Activated CD4-positive, alpha-beta T cell treated with anti-CD3 and anti-CD28 coated beads, Interleukin-2, Interleukin-6, amounts not matched to agents 100 ng/mL and 50 ng/mL, durations not matched to agents 16 hours and 8 hours (primary cell): ENCODE results near the gene PDZRN3.

ENCODE experiments used
- DNase-seq: peaks from one replicate; pipeline ENCODE4 v3.0.0-alpha.2; 2020

The PDZRN3 gene

GRCh38 chr3:73379465-73379864 is 245.3 kb downstream of the PDZRN3 start:
- no peak for DNase-seq

DNA sequence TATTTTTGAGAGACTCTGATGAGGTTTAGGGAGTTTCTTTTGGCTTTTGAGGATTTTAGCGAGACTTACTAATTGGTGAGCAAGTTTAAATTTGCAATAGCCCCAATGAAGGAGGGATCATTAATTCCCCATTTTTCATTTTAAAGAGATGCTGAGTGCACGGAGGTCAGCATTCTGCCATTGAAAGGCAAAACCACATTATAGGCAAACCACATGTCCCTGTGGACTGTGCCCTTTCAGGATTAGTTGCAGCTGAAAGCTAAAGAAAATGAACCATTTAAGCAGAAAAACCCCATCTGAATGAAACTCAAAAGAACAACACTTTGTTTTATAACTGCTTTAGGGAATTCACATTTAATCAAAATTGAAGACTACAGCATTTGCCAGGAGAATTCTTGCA is 246.5 kb downstream of the PDZRN3 start:
- DNase-seq: no peak

- no peak for DNase-seq
These were observed 258.9 kb downstream of the PDZRN3 start for GRCh38 chr3:73365756-73366397.

DNA sequence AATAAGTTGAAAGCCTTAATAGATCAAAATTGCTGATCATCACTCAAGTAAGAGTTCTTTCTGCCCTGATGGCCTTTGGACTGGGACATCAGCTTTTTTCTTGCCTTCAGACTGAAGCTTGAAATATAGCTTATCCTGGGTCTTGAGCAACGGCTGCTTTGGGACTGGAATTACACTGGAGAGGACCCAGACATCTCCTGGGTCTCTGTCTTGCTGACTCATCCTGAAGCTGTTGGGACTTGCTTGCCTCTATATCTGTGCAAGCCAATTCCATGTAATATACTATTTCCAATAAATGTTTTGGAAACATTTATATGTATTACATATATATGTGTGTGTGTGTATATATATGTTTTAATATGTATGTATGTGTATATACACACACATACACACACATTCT is 260.2 kb downstream of the PDZRN3 start:
- DNase-seq: no peak

DNA sequence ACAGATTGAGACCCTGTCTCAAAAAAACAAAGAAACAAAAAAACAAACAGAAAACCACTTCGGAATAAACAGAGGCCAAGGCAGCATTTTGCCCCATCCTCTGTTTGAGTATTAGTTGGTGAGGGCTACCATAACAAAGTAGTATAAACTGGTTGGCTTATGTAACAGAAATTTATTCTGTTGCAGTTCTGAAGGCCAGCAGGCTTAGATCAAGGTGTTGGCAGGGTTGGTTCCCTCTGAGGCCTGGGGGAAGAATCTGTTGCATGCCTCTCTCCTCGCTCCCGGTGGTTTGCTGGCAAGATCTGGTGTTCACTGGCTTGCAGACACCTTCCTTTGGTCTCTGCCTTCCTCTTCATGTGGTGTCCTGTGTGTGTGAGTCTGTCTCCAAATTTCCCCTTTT is 261.6 kb downstream of the PDZRN3 start:
- DNase-seq: no peak

DNA sequence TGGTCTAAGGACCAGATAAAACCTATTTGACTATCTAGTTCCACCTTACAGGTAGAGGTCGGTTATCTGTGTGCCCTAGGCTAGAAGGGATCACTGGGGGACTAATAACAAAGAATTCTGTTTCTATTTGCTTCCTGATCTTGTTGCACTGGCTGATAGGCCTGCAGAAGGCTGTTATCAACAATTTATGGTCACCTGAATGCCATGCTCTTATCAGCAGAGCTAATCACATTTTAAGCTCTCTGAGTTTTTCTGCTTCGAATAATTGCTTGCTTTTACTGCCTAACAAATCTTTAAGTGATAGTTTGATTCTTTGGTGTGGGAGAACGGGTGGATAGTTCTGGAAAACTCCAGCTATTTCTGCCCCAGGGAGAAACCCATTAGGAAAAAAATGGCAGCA is 263.1 kb downstream of the PDZRN3 start:
- no peak for DNase-seq

GRCh38 chr3:73353649-73354217 is 271.0 kb downstream of the PDZRN3 start:
- no peak for DNase-seq

- DNase-seq: no peak
These were observed 271.7 kb downstream of the PDZRN3 start for GRCh38 chr3:73352841-73353645.

DNA sequence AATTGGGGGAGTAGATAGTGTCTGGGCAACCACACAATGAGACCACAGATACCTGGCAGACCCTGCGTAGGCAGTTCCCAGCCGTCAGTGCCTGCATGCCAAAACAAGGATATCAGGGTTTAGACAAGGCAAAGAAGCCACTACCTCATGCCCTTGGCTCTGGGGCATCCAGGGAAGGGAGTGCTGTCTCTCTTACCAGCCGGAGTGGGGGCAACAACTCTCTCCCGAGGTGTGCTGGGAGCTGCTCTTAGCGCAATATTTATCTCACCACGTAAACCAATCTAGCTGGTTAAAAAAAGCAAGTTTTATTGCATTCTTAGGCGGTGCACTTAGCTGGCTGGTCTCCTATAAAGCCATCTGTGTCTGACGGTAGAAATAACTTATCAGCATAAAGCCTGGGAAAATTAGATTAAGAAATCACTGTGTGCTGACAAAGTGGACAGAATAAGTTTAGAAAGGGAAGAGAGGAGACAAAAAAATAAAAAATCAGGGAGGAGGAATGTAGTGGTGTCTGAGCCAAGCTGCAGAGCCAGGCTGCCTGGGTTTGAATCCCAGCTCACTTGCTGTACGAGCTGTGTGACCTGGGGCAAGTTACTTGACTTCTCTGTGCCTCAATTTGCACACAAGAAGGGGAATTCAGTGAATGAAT is 273.2 kb downstream of the PDZRN3 start:
- DNase-seq: no peak

- DNase-seq: no peak
These were observed 273.7 kb downstream of the PDZRN3 start for GRCh38 chr3:73350996-73351395.

- no peak for DNase-seq
These were observed 275.1 kb downstream of the PDZRN3 start for GRCh38 chr3:73349657-73350056.

DNA sequence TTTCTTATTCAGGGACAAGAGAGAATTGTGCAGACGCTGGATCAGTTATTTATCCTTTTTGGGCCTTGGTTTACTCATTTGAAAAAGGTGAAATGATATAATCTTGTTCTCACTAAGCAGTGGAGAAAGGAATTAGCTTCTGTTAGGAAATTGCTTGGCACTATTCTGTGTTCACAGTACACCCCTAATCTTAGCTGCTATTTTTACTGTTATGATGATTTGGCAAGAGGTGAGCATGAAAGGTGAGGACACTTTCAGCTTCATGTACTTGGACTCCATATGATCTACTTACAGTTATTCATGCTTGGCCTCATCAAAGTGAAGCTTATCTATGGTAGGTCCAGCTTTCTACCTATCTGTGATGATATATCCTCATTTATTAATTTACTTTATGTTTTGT is 282.7 kb downstream of the PDZRN3 start:
- DNase-seq: no peak

DNA sequence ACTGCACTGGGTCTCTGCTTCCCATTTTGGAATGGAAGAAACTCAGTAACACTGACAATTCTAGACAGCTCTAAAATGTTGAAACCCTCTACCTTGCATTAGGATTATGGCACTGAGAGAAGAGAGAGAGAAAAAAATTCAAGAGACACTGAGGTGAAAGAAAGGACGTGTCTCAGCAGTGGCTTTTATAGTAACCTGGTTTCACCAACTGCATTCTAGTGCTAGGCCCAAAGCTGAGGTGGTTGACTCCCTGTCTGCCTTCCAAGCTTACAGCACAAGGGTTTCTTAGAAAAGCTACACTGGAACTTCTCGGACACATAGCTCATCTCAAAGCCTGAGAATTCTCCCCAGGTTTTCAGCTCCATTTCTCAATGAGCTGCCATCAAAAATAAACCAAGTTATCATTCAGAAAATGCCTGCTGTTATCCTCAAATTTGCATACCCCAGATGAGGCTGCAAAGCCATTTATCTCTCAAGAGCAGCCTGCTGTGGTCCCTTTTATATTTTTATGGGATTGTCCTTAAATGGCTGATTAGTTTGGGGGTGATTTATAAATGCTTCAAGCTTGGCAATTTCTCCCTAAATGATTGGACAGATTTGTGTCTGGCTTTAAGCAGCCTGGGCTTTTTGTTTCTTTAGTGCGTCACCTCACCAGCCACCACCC is 283.3 kb downstream of the PDZRN3 start:
- DNase-seq: no peak

GRCh38 chr3:73332558-73332957 is 292.2 kb downstream of the PDZRN3 start:
- no peak for DNase-seq
